HFF-Myc (cell line): ENCODE measurements around the gene GMFB.

Experiments used
- DNase-seq: peaks from one replicate; pipeline ENCODE4 v3.0.0-alpha.2; 2011; ENCODE audit warnings: low read depth; ENCODE audit errors: extremely low read depth
- H3K4me3 ChIP-seq: replicated peaks from 2 replicates; pipeline ENCODE4 v1.5.1; 2011; ENCODE audit warnings: low read depth, mild to moderate bottlenecking, control low read depth, low read length
- TF ChIP-seq, protein P1 (sequence below): IDR thresholded peaks from 2 replicates; pipeline ENCODE4 v1.5.1; 2012; ENCODE audit warnings: mild to moderate bottlenecking, low read depth, low read length, control low read depth; ENCODE audit errors: missing control alignments

Gene GMFB

DNA sequence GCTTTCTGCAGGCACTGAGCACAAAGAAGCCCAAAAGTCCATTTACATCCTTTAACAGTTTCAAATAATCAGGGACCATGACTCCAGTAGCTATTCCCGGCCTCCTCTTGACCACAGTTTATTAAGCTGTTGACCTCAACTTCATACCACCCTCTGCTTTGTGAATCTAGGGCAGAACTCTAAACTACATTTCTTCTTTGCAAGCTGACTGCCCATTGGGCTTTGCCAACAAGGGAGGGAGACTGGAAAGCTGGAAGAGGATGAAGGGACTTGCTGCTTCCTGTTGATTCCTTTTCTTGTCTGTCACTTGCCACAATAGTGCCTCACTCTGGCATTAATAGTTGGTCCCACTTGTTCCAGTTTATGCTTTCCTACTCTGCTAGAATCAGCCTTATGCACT lies 23.6 kb upstream of the GMFB start:
- TF ChIP-seq, protein P1, sequence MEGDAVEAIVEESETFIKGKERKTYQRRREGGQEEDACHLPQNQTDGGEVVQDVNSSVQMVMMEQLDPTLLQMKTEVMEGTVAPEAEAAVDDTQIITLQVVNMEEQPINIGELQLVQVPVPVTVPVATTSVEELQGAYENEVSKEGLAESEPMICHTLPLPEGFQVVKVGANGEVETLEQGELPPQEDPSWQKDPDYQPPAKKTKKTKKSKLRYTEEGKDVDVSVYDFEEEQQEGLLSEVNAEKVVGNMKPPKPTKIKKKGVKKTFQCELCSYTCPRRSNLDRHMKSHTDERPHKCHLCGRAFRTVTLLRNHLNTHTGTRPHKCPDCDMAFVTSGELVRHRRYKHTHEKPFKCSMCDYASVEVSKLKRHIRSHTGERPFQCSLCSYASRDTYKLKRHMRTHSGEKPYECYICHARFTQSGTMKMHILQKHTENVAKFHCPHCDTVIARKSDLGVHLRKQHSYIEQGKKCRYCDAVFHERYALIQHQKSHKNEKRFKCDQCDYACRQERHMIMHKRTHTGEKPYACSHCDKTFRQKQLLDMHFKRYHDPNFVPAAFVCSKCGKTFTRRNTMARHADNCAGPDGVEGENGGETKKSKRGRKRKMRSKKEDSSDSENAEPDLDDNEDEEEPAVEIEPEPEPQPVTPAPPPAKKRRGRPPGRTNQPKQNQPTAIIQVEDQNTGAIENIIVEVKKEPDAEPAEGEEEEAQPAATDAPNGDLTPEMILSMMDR = no peak
- no peak overlapping the region for H3K4me3 ChIP-seq
- DNase-seq = no peak

DNA sequence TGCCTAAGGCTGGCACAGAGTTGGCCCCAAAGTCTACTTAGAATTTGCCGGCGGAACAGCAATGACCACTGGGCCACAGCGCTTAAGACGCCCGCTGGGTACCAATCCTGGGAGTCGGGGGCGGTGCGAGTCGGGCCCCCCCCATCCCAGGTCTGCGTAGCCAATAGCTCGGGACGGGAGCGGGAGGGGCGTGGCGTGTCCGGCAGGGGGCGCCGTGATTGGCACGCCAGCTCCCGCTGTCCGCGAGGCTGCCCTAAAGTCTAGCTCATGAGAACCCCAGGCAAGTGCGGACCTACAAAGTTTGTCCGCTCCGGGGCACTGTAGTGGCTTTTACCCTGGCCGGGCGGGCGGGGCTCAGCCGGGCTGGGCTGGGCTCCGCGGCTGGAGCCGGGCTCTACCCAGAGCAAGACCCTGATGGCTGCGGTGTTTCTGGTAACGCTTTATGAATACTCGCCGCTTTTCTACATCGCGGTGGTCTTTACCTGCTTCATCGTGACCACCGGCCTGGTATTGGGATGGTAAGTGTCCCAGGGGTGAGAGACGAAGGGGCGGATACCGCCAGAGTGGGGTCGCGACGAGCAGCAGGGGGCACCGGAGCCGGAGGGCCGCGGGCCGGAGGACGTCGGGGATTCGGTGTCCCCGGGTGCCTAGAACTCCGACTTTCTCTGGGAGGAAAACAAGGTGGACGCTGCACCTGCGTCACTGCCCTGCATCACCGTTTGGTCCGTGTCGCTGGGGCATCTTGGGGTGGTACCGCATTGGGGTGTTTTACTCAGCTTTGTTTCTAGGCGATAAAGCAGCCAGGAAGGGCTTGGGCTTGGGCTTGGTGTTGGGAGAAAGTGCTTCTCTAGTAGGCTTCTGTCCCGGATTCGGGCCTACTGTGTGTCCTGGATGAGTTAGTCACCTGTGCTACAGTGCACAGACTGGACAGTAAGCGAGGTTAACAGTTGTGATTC lies 21.0 kb upstream of the GMFB start, which contains the start of gene CGRRF1:
CGRRF1 (plus strand) TSS at position 361 of the 956 bp plus-strand sequence; CDS start at position 415, 54 bp downstream.
- H3K4me3 ChIP-seq = peak within 1 kb of the TSS; percentile 98
- TF ChIP-seq, protein P1 = peak; percentile 31
- peak; percentile 88 for DNase-seq

- H3K4me3 ChIP-seq = no peak overlapping the region
- TF ChIP-seq, protein P1 = peak; percentile 52
- no peak for DNase-seq
Observed at GRCh38 chr14:54503486-54503885, 14.7 kb upstream of the GMFB start.

GRCh38 chr14:54502602-54503001 lies 13.8 kb upstream of the GMFB start:
- H3K4me3 ChIP-seq = no peak overlapping the region
- DNase-seq = no peak
- TF ChIP-seq, protein P1 = no peak

DNA sequence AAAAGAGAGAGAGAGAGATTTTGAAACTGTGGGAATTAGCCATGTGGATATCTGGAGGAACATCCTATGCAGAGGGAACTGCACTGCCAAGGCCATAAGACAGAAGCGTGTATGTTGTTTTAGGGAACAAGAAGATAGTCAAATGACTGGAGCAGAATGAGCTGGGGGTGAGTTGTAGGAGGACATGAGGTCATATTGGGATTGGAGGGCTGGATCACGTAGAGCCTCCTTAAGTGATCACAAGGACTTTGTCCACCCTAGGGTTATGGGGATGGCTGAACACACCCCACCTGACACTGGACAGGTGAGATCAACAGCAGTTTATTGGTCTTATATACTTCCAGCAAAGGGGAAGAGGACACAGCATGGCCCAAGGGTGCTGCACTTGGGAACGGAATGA lies 12.7 kb upstream of the GMFB start:
- no peak overlapping the region for H3K4me3 ChIP-seq
- no peak for DNase-seq
- TF ChIP-seq, protein P1 = no peak

- no peak overlapping the region for H3K4me3 ChIP-seq
- no peak for DNase-seq
- TF ChIP-seq, protein P1 = no peak
Observed at GRCh38 chr14:54500744-54501143, 12.0 kb upstream of the GMFB start.
